GM19193 (cell line): ENCODE measurements around the gene FGD4.

Experiments used
- POLR2A ChIP-seq: IDR thresholded peaks from 4 replicates; pipeline ENCODE4 v1.6.1; 2011; ENCODE audit not compliant: insufficient read depth, insufficient read length; ENCODE audit errors: extremely low read depth

Gene FGD4

GRCh38 chr12:32585680-32586079 is 186.3 kb downstream of the FGD4 start:
- TF ChIP-seq POLR2A = no peak

GRCh38 chr12:32586390-32586789 is 187.0 kb downstream of the FGD4 start:
- TF ChIP-seq POLR2A = no peak

GRCh38 chr12:32587581-32588495 is 188.5 kb downstream of the FGD4 start:
- no peak for TF ChIP-seq POLR2A

- TF ChIP-seq POLR2A = no peak
Observed at GRCh38 chr12:32588604-32589003, 189.2 kb downstream of the FGD4 start.

GRCh38 chr12:32589165-32589865 is 190.0 kb downstream of the FGD4 start:
- no peak for TF ChIP-seq POLR2A

- TF ChIP-seq POLR2A = no peak
Observed at GRCh38 chr12:32595251-32595650, 195.9 kb downstream of the FGD4 start.

GRCh38 chr12:32596030-32596429 is 196.7 kb downstream of the FGD4 start:
- no peak for TF ChIP-seq POLR2A

- TF ChIP-seq POLR2A = no peak
Observed at GRCh38 chr12:32598688-32599087, 199.3 kb downstream of the FGD4 start.

GRCh38 chr12:32600681-32601080 is 201.3 kb downstream of the FGD4 start:
- TF ChIP-seq POLR2A = no peak

- no peak for TF ChIP-seq POLR2A
Observed at GRCh38 chr12:32603071-32603470, 203.7 kb downstream of the FGD4 start.

- no peak for TF ChIP-seq POLR2A
Observed at GRCh38 chr12:32603858-32604257, 204.5 kb downstream of the FGD4 start.

- no peak for TF ChIP-seq POLR2A
Observed at GRCh38 chr12:32604565-32604964, 205.2 kb downstream of the FGD4 start.

- no peak for TF ChIP-seq POLR2A
Observed at GRCh38 chr12:32605326-32606095, 206.2 kb downstream of the FGD4 start.

GRCh38 chr12:32606443-32606842 is 207.1 kb downstream of the FGD4 start:
- no peak for TF ChIP-seq POLR2A

- TF ChIP-seq POLR2A = no peak
Observed at GRCh38 chr12:32609966-32610365, 210.6 kb downstream of the FGD4 start.

- TF ChIP-seq POLR2A = no peak
Observed at GRCh38 chr12:32611986-32612385, 212.6 kb downstream of the FGD4 start.
